B cell (primary cell): ENCODE measurements around the gene RSPH1. TPM values are rescaled to one million over a fixed set of nuclear protein-coding genes. Genes with fewer than 3 reads are reported as not detected.

Experiments used
- ATAC-seq: fragments of 200-7000 bp; cut with Tn5 transposase; one replicate; pipeline ENCODE4 v1.10.0; 2021; ENCODE audit warnings: low read depth, mild to moderate bottlenecking, moderate number of reproducible peaks, moderate library complexity
- CTCF ChIA-PET: fragments of 350-600 bp; sonication (Branson Sonifier 250); formaldehyde crosslinking; loops from one replicate; lab custom pipeline; 2021; ENCODE audit warnings: antibody characterized with exemption, inconsistent platforms; lab: Charles Lee
- POLR2A ChIA-PET: fragments of 350-600 bp; sonication (Branson Sonifier 250); formaldehyde crosslinking; loops from one replicate; lab custom pipeline; 2021; ENCODE audit warnings: antibody characterized with exemption; lab: Charles Lee
- DNase-seq: peaks from one replicate; pipeline ENCODE4 v3.0.0; 2013
- H2AFZ ChIP-seq: 2 replicates; pipeline ENCODE4 v1.6.1; 2012; ENCODE audit warnings: mild to moderate bottlenecking, low read depth, low read length; ENCODE audit not compliant: insufficient read depth, poor library complexity, severe bottlenecking
- H3K27ac ChIP-seq, 2 donors: 1 replicate in 1 of 2; 2 replicates in 1 of 2; pipeline ENCODE4 v1.5.1; 2012 to 2013; ENCODE audit warnings: low read length in 2 of 2, mild to moderate bottlenecking in 2 of 2, moderate library complexity in 1 of 2
- H3K27me3 ChIP-seq, 4 experiments: fragments of 200-600 bp in 1 of 4; sonication (generic) in 1 of 4; replicated peaks in 1 of 4; 1 replicate in 2 of 4; 2 replicates in 2 of 4; pipeline versions ENCODE4 v1.6.1 to v1.7.0; 2013 to 2016; ENCODE audit warnings: low read length in 3 of 4, mild to moderate bottlenecking in 2 of 4, mixed read lengths in 1 of 4, moderate library complexity in 1 of 4; ENCODE audit not compliant: insufficient read depth in 4 of 4, control insufficient read depth in 3 of 4; ENCODE audit errors: control extremely low read depth in 1 of 4
- H3K36me3 ChIP-seq, 2 experiments: replicated peaks in 1 of 2; 1 replicate in 1 of 2; 2 replicates in 1 of 2; pipeline versions ENCODE4 v1.6.1 to v1.7.1; 2013; ENCODE audit warnings: low read length in 1 of 2; ENCODE audit not compliant: insufficient read depth in 2 of 2, control insufficient read depth in 1 of 2; ENCODE audit errors: control extremely low read depth in 1 of 2, extremely low read depth in 1 of 2
- H3K4me1 ChIP-seq, 2 donors: fragments of 200-600 bp in 1 of 2; sonication (generic) in 1 of 2; 1 replicate in 1 of 2; 2 replicates in 1 of 2; pipeline versions ENCODE4 v1.5.1 to v1.6.1; 2013 to 2017; ENCODE audit warnings: low read length in 2 of 2; ENCODE audit not compliant: control insufficient read depth in 2 of 2, insufficient read depth in 2 of 2
- H3K4me2 ChIP-seq: replicated peaks from 2 replicates; pipeline ENCODE3; 2012; ENCODE audit warnings: mild to moderate bottlenecking, low read depth, low read length; ENCODE audit not compliant: poor library complexity, severe bottlenecking
- H3K4me3 ChIP-seq, 5 experiments: fragments of 200-600 bp in 1 of 5; sonication (generic) in 1 of 5; 1 replicate in 3 of 5; 2 replicates in 2 of 5; pipeline versions ENCODE4 v1.5.1 to v1.7.0; 2011 to 2016; ENCODE audit warnings: low read length in 4 of 5, mild to moderate bottlenecking in 4 of 5, low read depth in 2 of 5, control low read depth in 1 of 5, moderate library complexity in 1 of 5; ENCODE audit not compliant: insufficient read depth in 1 of 5; ENCODE audit errors: control extremely low read depth in 1 of 5, extremely low read depth in 1 of 5
- H3K79me2 ChIP-seq: fragments of 200-600 bp; sonication (generic); one replicate; pipeline ENCODE4 v1.6.0; 2016; ENCODE audit warnings: low read length; ENCODE audit not compliant: control insufficient read depth, insufficient read depth
- H3K9ac ChIP-seq: fragments of 200-600 bp; sonication (generic); 2 replicates; pipeline ENCODE4 v1.6.1; 2017; ENCODE audit warnings: mild to moderate bottlenecking, low read length, moderate library complexity
- H3K9me3 ChIP-seq, 3 donors: one replicate each; pipeline versions ENCODE4 v1.6.1 to v1.7.1; 2013; ENCODE audit warnings: low read length in 2 of 3; ENCODE audit not compliant: control insufficient read depth in 2 of 3, insufficient read depth in 1 of 3; ENCODE audit errors: control extremely low read depth in 1 of 3
- H4K20me1 ChIP-seq: 2 replicates; pipeline ENCODE4 v1.6.0; 2012; ENCODE audit warnings: mild to moderate bottlenecking, low read length; ENCODE audit not compliant: insufficient read depth, control insufficient read depth, poor library complexity, severe bottlenecking
- H3K27ac Mint-ChIP-seq: one replicate; pipeline ENCODE4 v1.8.0; 2021; ENCODE audit warnings: mixed read lengths
- H3K27me3 Mint-ChIP-seq: one replicate; pipeline ENCODE4 v1.8.0; 2021; ENCODE audit warnings: mixed read lengths
- H3K4me1 Mint-ChIP-seq: one replicate; pipeline ENCODE4 v1.8.0; 2021; ENCODE audit warnings: mixed read lengths
- H3K4me3 Mint-ChIP-seq: one replicate; pipeline ENCODE4 v1.8.0; 2021; ENCODE audit warnings: mixed read lengths
- H3K9me3 Mint-ChIP-seq: one replicate; pipeline ENCODE4 v1.8.0; 2022; ENCODE audit warnings: mixed read lengths; ENCODE audit not compliant: insufficient read depth
- EZH2 ChIP-seq: IDR thresholded peaks from 2 replicates; pipeline ENCODE4 v1.6.1; 2012; ENCODE audit warnings: borderline replicate concordance, low read depth, mild to moderate bottlenecking, moderate library complexity, low read length; ENCODE audit not compliant: insufficient read depth, poor library complexity, severe bottlenecking
- WGBS: methylation state at CpG from one replicate; pipeline ENCODE4 v1.1.5; 2013; ENCODE audit warnings: missing lambda C conversion rate; ENCODE audit not compliant: insufficient coverage; 5-methylcytosine and 5-hydroxymethylcytosine counted together
- intact Hi-C: fragments of 100-400 bp; cut with micrococcal nuclease; formaldehyde crosslinking; loops from one replicate; pipeline ENCODE4 v1.10.0; 2022
- polyA plus RNA-seq: library from polyadenylated mRNA; depleted of rRNA; stranded (reverse); fragments of >200 nt; gene quantifications from 2 replicates; pipeline ENCODE4 v1.2.3, GENCODE V29; 2012
- total RNA-seq, 2 donors: library from RNA; stranded (reverse); fragments of 120-200 nt in 1 of 2; gene quantifications; 1 replicate in 1 of 2; 2 replicates in 1 of 2; pipeline versions ENCODE4 v1.2.3 to v1.2.4, GENCODE V29; 2013 to 2022
- TF ChIP-seq, protein P1 (sequence below): fragments of 200-600 bp; IDR thresholded peaks from one replicate; pipeline ENCODE4 v1.8.0; 2022; ENCODE audit warnings: antibody characterized with exemption, mild to moderate bottlenecking

The RSPH1 gene
- total and polyA plus RNA-seq, 2 donors (not counting 1 experiment from before 2014, with no cell fraction given), result 0.10 to 0.64 TPM

DNA sequence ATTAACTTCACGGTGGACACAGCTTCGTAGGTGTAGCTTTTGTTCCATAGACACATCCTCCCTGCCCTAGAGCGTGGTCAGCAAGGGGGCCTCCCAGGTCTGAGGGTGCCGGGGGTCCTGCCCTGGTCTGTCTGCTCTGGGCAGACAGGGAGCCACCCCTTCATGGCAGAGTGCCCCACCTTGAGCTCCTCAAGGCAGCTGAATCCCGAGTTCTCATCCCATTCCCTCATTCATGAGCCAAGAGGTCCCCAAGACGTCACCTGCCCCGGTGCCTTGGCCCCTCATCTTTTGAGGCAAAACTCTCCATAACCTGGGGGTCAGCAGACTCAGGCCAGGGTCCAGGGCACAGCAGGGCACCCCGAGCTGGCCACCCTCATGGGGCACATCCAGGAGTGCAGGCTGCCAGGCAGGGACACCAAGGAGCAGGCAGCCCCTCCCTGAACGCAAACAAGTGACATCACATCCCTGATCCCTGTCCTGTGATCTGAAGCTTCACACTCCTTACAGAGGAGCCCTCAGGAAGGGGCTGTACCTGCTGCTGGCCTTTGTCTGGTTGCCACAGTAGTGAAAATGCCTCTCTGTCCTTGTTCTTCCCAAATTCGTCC, 69.0 kb downstream of the RSPH1 start:
- intact Hi-C loops, result no loop called here
- Histone ChIP-seq H3K79me2 (no peaks in the 10 kb centered on the region), H3K9ac (no peak overlapping the region), H3K4me3 (no peak overlapping the region), H3K27ac (no peak overlapping the region), H3K9me3 (peaks cover 0 to 2% (median 1%) of the 10 kb centered on the region in 3 donors), H3K27me3 (peaks cover 0 to 25% (median 6%) of the 10 kb centered on the region in 4 experiments), H2AFZ (no peak overlapping the region), H3K4me2 (no peak overlapping the region), H3K4me1 (peaks cover 18 to 28% of the 10 kb centered on the region in 2 donors), H4K20me1 (no peaks in the 10 kb centered on the region), H3K36me3 (no peaks in the 10 kb centered on the region)
- peaks cover 2% of the 10 kb centered on the region for H3K9me3 Mint-ChIP-seq
- ChIA-PET POLR2A (no interaction called here), CTCF (no interaction called here)
- no peak for DNase-seq
- H3K4me1 Mint-ChIP-seq, result peaks cover 25% of the 10 kb centered on the region
- no peak for ATAC-seq
- WGBS, result 95% methylated on average over 10 of the region's 10 CpGs
- TF ChIP-seq EZH2, result no peak
- TF ChIP-seq, protein P1, sequence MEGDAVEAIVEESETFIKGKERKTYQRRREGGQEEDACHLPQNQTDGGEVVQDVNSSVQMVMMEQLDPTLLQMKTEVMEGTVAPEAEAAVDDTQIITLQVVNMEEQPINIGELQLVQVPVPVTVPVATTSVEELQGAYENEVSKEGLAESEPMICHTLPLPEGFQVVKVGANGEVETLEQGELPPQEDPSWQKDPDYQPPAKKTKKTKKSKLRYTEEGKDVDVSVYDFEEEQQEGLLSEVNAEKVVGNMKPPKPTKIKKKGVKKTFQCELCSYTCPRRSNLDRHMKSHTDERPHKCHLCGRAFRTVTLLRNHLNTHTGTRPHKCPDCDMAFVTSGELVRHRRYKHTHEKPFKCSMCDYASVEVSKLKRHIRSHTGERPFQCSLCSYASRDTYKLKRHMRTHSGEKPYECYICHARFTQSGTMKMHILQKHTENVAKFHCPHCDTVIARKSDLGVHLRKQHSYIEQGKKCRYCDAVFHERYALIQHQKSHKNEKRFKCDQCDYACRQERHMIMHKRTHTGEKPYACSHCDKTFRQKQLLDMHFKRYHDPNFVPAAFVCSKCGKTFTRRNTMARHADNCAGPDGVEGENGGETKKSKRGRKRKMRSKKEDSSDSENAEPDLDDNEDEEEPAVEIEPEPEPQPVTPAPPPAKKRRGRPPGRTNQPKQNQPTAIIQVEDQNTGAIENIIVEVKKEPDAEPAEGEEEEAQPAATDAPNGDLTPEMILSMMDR, result no peak
- H3K27ac Mint-ChIP-seq, result no peak overlapping the region
- peaks cover 27% of the 10 kb centered on the region for H3K27me3 Mint-ChIP-seq
- H3K4me3 Mint-ChIP-seq, result no peak overlapping the region

DNA sequence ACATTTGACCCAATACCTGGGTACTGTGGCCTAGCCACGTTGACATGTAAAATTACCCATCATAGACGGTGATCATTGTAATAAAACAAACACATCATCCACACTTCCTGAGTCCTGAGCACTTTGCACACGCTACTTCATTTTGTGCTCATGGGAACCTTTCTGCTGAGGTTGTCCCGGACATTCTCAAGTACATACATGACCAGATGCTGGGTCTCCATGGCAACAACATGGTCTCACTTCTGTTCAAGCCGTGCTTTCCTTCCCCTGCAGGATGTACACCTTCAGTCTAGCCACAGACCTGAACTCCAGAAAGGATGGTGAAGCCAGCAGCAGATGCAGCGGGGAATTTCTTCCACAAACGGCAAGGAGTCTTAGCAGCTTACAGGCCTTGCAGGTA, 69.6 kb downstream of the RSPH1 start:
- CTCF ChIA-PET, result no interaction called here
- POLR2A ChIA-PET, result no interaction called here
- no peak overlapping the region for H3K4me3 ChIP-seq
- no peak overlapping the region for H3K4me3 Mint-ChIP-seq
- ATAC-seq, result no peak
- H3K36me3 ChIP-seq, result no peaks in the 10 kb centered on the region
- H3K79me2 ChIP-seq, result no peaks in the 10 kb centered on the region
- H3K4me1 ChIP-seq, result peaks cover 18 to 28% of the 10 kb centered on the region in 2 donors
- no peak overlapping the region for H3K27ac Mint-ChIP-seq
- H4K20me1 ChIP-seq, result no peaks in the 10 kb centered on the region
- no peak overlapping the region for H2AFZ ChIP-seq
- no peaks in the 10 kb centered on the region for H3K9me3 ChIP-seq
- no peak overlapping the region for H3K27ac ChIP-seq
- H3K4me1 Mint-ChIP-seq, result peaks cover 25% of the 10 kb centered on the region
- WGBS, result 85% methylated on average over 7 of the region's 7 CpGs
- H3K27me3 ChIP-seq, result peaks cover 0 to 25% (median 6%) of the 10 kb centered on the region in 4 experiments
- TF ChIP-seq, protein P1, result no peak
- TF ChIP-seq EZH2, result no peak
- no peak for DNase-seq
- H3K4me2 ChIP-seq, result no peak overlapping the region
- H3K9me3 Mint-ChIP-seq, result no peaks in the 10 kb centered on the region
- intact Hi-C loops, result no loop called here
- H3K27me3 Mint-ChIP-seq, result peaks cover 29% of the 10 kb centered on the region
- H3K9ac ChIP-seq, result no peak overlapping the region
